ENCODE measurements around the gene NFIA. TPM values are rescaled to one million over a fixed set of nuclear protein-coding genes. Genes with fewer than 3 reads are reported as not detected.

Gene NFIA
- total RNA-seq, 6 donors from 2014 or later: 33.5 to 94.3 (median 44.9) TPM

- WGBS, 2 donors: 59 to 72% methylated on average over 4 of the region's 4 CpGs
- no peak for DNase-seq
- no peak for ATAC-seq (ENCODE audit: low FRiP score in 2 of 2)
- Histone ChIP-seq H3K27me3 (no peaks in the 10 kb centered on the region), H3K9me3 (no peaks in the 10 kb centered on the region), H3K4me1 (peaks cover 0 to 37% (median 20%) of the 10 kb centered on the region in 4 donors), H3K27ac (peak overlapping the region in 1 of 4 donors; percentile 4), H3K4me3 (no peak overlapping the region), H3K36me3 (no peaks in the 10 kb centered on the region)
- no peak for TF ChIP-seq POLR2AphosphoS5 (IDR thresholded peaks at IDR 0.05)
- TF ChIP-seq POLR2A (IDR thresholded peaks at IDR 0.05): no peak
- no peak for TF ChIP-seq CTCF (IDR thresholded peaks at IDR 0.05)
Observed at GRCh38 chr1:61094677-61095469, 12.5 kb downstream of the NFIA start.

GRCh38 chr1:61095470-61095812 lies 13.1 kb downstream of the NFIA start:
- no peaks in the 10 kb centered on the region for H3K36me3 ChIP-seq
- H3K27ac ChIP-seq: peak overlapping the region in 1 of 4 donors; percentile 4
- no peak overlapping the region for H3K4me3 ChIP-seq
- 74 to 78% methylated on average over 2 of the region's 2 CpGs for WGBS, 2 donors
- no peaks in the 10 kb centered on the region for H3K27me3 ChIP-seq
- peaks cover 0 to 37% (median 20%) of the 10 kb centered on the region in 4 donors for H3K4me1 ChIP-seq
- TF ChIP-seq POLR2A (IDR thresholded peaks at IDR 0.05): no peak
- TF ChIP-seq CTCF (IDR thresholded peaks at IDR 0.05): no peak
- no peak for TF ChIP-seq EP300 (IDR thresholded peaks at IDR 0.05)
- TF ChIP-seq POLR2AphosphoS5 (IDR thresholded peaks at IDR 0.05): no peak
- H3K9me3 ChIP-seq: no peaks in the 10 kb centered on the region
- no peak for ATAC-seq (ENCODE audit: low FRiP score in 2 of 2)
- DNase-seq: no peak

GRCh38 chr1:61097317-61097716 lies 15.0 kb downstream of the NFIA start:
- H3K4me3 ChIP-seq: no peak overlapping the region
- no peak overlapping the region for H3K27ac ChIP-seq
- H3K4me1 ChIP-seq: peaks cover 0 to 30% (median 12%) of the 10 kb centered on the region in 4 donors
- TF ChIP-seq CTCF (IDR thresholded peaks at IDR 0.05): no peak
- TF ChIP-seq POLR2A (IDR thresholded peaks at IDR 0.05): no peak
- TF ChIP-seq EP300 (IDR thresholded peaks at IDR 0.05): no peak
- TF ChIP-seq POLR2AphosphoS5 (IDR thresholded peaks at IDR 0.05): no peak
- no peaks in the 10 kb centered on the region for H3K36me3 ChIP-seq
- WGBS, 2 donors: 98 to 100% methylated on average over 1 of the region's 1 CpG
- ATAC-seq (ENCODE audit: low FRiP score in 2 of 2) (no peak), DNase-seq (no peak)
- no peaks in the 10 kb centered on the region for H3K9me3 ChIP-seq
- no peaks in the 10 kb centered on the region for H3K27me3 ChIP-seq

GRCh38 chr1:61097722-61098121 lies 15.4 kb downstream of the NFIA start:
- Histone ChIP-seq H3K4me3 (no peak overlapping the region), H3K9me3 (no peaks in the 10 kb centered on the region), H3K27ac (no peak overlapping the region), H3K4me1 (peaks cover 0 to 26% (median 10%) of the 10 kb centered on the region in 4 donors), H3K36me3 (no peaks in the 10 kb centered on the region), H3K27me3 (no peaks in the 10 kb centered on the region)
- WGBS, 2 donors: 65 to 85% methylated on average over 1 of the region's 1 CpG
- no peak for ATAC-seq (ENCODE audit: low FRiP score in 2 of 2)
- DNase-seq: no peak
- TF ChIP-seq EP300 (IDR thresholded peaks at IDR 0.05) (no peak), POLR2AphosphoS5 (IDR thresholded peaks at IDR 0.05) (no peak), CTCF (IDR thresholded peaks at IDR 0.05) (no peak), POLR2A (IDR thresholded peaks at IDR 0.05) (no peak)

GRCh38 chr1:61098333-61098732 lies 16.0 kb downstream of the NFIA start:
- Histone ChIP-seq H3K9me3 (no peaks in the 10 kb centered on the region), H3K4me1 (peaks cover 0 to 20% (median 13%) of the 10 kb centered on the region in 4 donors), H3K27ac (no peak overlapping the region), H3K4me3 (no peak overlapping the region), H3K27me3 (no peaks in the 10 kb centered on the region), H3K36me3 (no peaks in the 10 kb centered on the region)
- no peak for TF ChIP-seq CTCF (IDR thresholded peaks at IDR 0.05)
- no peak for TF ChIP-seq EP300 (IDR thresholded peaks at IDR 0.05)
- no peak for TF ChIP-seq POLR2A (IDR thresholded peaks at IDR 0.05)
- TF ChIP-seq POLR2AphosphoS5 (IDR thresholded peaks at IDR 0.05): no peak
- ATAC-seq (ENCODE audit: low FRiP score in 2 of 2) (no peak), DNase-seq (no peak)
- 72 to 78% methylated on average over 3 of the region's 3 CpGs for WGBS, 2 donors

All from upper lobe of left lung (tissue), 6 donors.